GM19238 (cell line): Measurements from ENCODE around the gene PCNX3.

Experiments
- DNase-seq: peaks from one replicate; pipeline ENCODE4 v3.0.0; 2011; ENCODE audit warnings: low spot score; ENCODE audit not compliant: insufficient read length

Gene PCNX3

DNA sequence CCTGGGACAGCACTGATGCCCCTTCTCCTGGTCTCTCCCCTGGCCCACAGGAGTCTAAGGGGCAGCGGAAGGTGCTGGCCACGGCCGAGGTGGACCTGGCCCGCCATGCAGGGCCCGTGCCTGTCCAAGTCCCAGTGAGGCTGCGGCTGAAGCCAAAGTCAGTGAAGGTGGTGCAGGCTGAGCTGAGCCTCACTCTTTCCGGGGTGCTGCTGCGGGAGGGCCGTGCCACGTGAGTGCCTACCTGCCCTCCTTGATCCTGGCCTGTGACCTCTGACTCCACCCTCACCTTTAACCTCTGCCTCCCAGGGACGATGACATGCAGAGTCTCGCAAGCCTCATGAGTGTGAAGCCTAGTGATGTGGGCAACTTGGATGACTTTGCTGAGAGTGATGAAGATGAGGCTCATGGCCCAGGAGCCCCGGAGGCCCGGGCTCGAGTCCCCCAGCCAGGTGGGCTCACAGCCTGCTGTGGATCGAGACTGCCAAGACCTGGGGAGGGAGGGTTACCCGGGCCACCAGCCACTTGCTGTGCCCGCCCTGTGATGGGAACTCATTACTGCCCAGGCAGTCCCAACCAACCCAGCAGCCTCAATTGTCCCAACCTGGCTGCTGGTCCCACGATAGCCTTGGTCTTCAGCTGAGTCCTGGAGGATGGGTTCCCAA is 35.4 kb upstream of the PCNX3 start:
- no peak for DNase-seq

- no peak for DNase-seq
Measured at GRCh38 chr11:65580756-65581155, 34.8 kb upstream of the PCNX3 start.

DNA sequence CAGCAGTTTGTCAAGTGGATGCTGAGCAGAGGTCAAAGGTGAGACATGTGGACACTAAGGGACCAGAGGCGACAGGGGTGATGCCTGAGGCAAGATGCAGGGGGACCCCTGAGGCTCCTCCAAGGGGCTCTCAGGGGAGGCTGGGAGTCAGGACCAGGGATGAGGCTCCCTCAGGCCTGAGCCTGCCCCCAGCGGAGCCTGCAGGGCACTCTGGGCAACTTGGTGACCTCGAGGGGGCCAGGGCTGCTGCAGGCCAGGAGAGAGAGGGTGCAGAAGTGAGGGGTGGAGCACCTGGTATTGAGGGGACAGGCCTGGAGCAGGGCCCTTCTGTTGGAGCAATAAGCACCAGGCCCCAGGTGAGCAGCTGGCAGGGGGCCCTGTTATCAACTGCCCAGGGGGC is 33.6 kb upstream of the PCNX3 start:
- DNase-seq: no peak

- DNase-seq: no peak
Measured at GRCh38 chr11:65583589-65583988, 32.0 kb upstream of the PCNX3 start.

DNA sequence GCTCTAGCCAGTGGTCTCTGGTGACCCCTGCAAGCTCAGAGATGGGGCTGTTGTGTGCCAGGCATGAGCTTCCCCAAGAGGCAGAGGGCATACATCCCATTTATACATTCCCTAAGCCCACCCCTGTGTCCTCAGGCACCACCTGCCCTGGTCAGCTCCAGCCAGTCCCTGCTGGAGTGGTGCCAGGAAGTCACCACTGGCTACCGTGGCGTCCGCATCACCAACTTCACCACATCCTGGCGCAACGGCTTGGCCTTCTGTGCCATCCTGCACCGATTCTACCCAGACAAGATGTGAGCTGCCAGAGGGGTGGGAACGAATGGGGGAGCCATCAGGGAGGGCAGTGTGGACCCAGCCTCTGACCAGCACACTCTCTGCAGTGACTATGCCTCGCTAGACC is 31.5 kb upstream of the PCNX3 start:
- no peak for DNase-seq

DNA sequence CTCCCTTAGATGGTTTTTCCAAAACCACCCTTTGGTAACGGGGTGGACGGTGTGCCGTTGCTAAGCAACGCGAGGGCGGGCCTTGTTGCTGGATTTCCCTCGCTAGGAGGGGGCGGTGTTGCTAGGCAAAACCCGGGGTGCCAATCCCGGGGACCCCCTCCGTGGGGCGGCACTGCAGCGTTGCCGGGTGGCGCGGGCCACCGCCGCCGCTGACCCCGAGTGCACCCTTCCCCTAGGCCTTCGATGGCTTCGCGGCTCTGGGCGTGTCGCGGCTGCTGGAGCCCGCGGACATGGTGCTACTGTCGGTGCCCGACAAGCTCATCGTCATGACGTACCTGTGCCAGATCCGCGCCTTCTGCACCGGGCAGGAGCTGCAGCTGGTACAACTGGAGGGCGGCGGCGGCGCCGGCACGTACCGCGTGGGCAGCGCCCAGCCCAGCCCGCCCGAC is 30.8 kb upstream of the PCNX3 start:
- no peak for DNase-seq

GRCh38 chr11:65585396-65586246 is 30.0 kb upstream of the PCNX3 start:
- no peak for DNase-seq

DNA sequence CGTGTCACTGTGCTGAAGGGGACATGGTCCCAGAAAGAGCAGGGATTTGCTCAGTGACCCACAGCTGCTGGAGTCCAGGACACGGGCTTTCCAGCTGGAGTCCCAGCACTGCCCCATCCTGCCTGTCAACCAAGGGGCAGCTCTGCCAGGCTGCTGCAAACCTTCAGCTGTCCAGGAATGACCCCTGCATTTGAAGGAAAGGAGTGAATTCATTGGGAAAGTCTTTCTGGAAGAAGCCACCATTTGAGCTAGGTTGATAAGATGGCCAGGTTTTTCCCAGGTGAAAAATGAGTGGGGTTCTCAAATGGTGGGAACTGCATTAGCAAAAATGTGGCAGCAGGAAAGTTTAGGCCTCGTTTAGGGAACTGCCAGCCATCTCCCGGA is 29.3 kb upstream of the PCNX3 start:
- DNase-seq: no peak

- DNase-seq: no peak
Measured at GRCh38 chr11:65586676-65587075, 28.9 kb upstream of the PCNX3 start.

GRCh38 chr11:65588199-65589054 is 27.1 kb upstream of the PCNX3 start:
- DNase-seq: peak; percentile 100

GRCh38 chr11:65589444-65590239 is 25.9 kb upstream of the PCNX3 start:
- DNase-seq: peak; percentile 75

GRCh38 chr11:65590240-65590738 is 25.3 kb upstream of the PCNX3 start:
- no peak for DNase-seq

DNA sequence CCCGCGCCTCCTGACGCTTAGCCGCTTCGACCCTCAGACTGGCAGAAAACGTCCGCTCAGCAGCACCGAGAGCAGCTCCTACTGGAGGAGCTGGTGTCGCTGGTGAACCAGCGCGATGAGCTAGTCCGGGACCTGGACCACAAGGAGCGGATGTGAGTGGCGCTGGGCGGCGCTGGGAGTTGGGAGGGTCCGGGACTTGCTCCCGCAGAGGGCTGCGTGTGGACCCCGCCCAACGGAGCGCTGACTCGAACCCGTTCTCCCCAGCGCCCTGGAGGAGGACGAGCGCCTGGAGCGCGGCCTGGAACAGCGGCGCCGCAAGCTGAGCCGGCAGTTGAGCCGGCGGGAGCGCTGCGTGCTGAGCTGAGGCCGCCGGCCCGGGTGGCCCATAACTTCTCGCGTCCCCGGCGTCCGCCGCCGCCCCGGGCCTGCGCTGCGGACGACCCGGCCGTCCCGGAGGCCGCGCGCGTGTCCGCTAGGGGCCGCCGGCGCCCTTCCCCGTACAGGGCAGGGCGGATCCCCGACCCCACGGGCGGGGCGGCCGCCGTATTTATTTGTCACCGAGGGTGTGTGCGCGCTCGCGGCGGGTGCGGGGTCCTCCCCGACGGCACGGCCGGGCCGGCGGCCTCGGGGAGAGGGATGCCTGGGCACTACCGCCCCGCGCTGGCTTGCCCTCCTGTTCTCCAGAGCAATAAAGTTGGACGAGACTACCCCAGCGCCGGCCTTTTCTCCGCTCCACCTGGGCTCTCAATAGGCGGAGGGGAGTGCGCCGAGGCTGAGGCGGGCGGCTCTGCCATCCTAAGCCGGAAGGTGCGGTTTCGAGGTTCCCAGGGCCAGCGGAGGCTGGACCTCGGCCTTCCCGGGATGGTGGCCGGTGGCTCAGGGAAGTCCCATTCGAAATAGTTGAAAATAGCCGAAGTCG is 23.4 kb upstream of the PCNX3 start:
- no peak for DNase-seq

DNA sequence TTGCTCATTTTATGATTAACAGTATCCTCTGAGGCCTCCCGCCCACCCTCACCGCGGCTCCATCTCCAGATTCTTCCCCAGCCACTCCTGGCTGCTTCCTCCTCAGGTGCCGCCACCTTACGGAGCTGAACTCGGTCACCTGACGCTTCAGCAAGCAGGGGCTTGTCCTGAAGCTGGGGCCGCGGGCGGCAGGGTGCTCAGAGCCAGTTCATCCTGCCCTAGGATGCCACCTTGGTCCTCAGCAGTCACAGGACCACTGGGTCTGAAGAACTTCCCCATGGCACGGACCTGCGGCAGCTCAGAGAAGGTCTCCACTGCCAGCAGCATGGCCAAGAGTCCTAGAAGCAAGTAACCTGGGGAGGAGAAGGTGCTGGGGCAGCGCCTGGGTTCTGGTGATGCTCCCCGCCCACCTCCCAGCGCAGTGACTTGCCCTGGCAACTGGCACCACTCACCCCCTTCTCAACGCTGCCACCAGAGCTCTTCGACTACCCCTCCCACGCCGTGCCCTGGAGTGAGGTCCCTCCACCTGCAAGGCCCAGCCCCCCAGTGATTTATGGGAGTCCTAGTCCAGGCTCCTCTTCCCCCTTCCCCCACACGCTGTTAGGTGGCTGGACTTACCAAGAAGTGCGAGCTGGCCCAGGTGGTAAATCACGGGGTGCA is 22.6 kb upstream of the PCNX3 start:
- no peak for DNase-seq

DNA sequence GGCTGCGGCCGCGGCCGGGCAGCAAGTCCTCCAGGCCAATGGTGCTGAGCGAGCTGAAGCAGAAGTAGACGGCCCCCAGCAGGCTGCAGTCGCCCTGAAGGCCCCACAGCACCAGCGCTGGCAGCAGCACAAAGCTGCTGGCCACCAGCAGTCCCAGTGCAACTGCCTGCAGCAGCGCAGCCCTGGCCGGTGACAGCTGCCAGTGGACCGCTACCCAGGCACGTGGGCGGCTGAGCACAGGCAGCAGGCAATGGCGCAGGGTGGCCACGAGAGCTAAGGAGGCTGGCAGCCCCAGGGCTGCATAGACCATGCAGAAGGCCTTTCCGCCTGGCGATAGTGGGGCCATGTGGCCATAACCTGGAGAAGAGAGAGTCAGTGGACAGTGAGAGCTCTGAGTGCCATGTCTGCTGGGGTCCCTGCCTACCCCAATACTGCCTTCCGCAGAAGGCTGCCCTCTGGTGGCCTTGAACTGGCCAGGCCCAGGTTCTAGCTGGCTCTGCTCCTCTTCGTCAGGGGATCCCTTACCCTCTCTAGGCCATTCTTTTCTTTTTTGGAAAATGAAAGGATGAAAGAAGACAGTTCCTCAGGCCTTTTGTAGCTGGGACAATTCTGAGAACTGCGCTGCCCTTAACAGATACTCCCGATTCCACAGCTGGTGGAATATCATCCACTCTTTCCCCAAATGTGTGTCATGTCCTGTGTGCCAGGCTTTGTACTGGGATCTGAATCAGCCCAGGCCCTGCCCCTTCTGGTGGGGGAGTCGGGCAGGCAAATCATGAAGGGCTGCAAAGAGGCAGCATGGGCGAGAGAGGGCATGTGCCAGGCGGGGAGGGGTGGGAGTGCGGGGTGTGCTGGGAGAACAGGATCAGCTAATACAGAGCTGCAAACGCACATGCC is 21.8 kb upstream of the PCNX3 start:
- DNase-seq: peak; percentile 63

DNA sequence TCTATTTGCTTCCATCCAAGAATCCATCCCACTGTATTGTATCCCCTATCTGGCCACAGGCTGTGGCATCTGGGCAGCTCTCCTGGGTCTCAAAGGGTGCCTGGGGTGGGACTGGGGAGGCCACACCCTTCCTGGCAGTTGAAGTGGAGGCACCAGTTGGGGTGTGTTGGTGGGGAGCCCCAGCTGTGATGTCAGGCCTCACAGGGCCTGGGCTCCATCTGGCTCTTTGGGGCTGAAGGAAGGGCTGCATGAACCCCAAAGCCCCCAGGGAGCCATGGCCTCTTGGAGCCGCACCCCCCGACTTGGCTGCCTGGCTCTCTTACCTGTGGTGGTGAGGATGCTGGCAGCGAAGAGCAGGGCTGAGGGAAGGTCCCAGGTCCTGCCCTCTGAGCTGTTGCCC is 20.4 kb upstream of the PCNX3 start:
- no peak for DNase-seq

DNA sequence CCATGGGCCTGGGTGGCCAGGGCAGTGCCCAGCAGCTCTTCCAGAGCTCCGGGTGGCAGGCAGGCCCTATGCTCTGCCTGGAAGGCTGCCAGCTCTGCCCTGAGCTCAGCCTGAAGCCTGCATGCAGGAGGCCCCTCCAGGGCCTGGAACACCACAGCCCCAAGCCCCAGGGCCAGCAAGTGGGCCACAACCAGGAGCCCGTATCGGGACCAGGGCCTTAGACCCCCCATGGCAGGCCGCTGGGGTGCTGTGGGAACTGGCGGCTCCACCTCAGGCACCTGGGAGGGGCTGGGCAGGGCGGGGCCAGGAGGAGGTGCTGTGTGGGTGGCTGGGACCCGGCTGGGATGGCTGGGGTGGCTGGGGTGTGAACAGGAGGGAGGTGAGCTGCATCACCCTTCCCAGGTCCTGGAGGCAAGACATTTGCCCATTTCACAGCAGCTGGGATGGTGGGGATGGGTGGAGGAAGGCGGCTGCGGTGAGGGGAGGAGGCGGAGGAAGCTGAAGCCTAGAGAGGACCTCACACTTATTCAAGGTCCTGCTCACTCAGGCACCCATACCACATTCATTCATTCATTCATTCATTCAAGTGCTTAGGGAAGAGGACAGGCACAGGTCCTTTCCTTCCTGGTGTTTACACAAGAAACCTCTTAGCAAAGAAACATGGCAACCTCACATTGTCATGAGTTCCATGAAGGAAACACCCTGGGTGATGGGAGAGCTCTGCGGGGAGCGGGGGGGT is 19.9 kb upstream of the PCNX3 start, which contains the start of gene KCNK7:
Gene KCNK7, minus strand, starts transcription at position 258 of the 739 bp plus-strand sequence. Its CDS starts 28 bp downstream, at position 230.
- DNase-seq: no peak
